ENCODE results near the gene INHBA. TPM values are rescaled to one million over a fixed set of nuclear protein-coding genes. Genes with fewer than 3 reads are reported as not detected.

Gene INHBA
- total RNA-seq, 4 donors from 2014 or later = 0.85 to 5.3 (median 1.4) TPM; not detected in 1

GRCh38 chr7:41656366-41656765 is 46.5 kb downstream of the INHBA start:
- intact Hi-C loops (cut with DNase I) = no loop called here
- Histone ChIP-seq H3K27me3 (peaks cover 0 to 12% (median 0%) of the 10 kb centered on the region in 4 donors), H3K27ac (no peak overlapping the region), H3K4me1 (no peaks in the 10 kb centered on the region), H3K36me3 (no peaks in the 10 kb centered on the region), H3K4me3 (no peak overlapping the region), H3K9me3 (no peaks in the 10 kb centered on the region)
- no peak for DNase-seq
- 19 to 23% methylated on average over 4 of the region's 4 CpGs for WGBS, 2 donors
- TF ChIP-seq, protein P1, sequence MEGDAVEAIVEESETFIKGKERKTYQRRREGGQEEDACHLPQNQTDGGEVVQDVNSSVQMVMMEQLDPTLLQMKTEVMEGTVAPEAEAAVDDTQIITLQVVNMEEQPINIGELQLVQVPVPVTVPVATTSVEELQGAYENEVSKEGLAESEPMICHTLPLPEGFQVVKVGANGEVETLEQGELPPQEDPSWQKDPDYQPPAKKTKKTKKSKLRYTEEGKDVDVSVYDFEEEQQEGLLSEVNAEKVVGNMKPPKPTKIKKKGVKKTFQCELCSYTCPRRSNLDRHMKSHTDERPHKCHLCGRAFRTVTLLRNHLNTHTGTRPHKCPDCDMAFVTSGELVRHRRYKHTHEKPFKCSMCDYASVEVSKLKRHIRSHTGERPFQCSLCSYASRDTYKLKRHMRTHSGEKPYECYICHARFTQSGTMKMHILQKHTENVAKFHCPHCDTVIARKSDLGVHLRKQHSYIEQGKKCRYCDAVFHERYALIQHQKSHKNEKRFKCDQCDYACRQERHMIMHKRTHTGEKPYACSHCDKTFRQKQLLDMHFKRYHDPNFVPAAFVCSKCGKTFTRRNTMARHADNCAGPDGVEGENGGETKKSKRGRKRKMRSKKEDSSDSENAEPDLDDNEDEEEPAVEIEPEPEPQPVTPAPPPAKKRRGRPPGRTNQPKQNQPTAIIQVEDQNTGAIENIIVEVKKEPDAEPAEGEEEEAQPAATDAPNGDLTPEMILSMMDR (IDR thresholded peaks at IDR 0.05) = no peak
- no peak for TF ChIP-seq POLR2A (IDR thresholded peaks at IDR 0.05)

GRCh38 chr7:41655426-41655825 is 47.5 kb downstream of the INHBA start:
- 19 to 28% methylated on average over 2 of the region's 2 CpGs for WGBS, 2 donors
- DNase-seq = no peak
- Histone ChIP-seq H3K4me1 (no peaks in the 10 kb centered on the region), H3K36me3 (no peaks in the 10 kb centered on the region), H3K27ac (no peak overlapping the region), H3K9me3 (no peaks in the 10 kb centered on the region), H3K27me3 (peaks cover 0 to 12% (median 0%) of the 10 kb centered on the region in 4 donors), H3K4me3 (no peak overlapping the region)
- intact Hi-C loops (cut with DNase I) = no loop called here
- TF ChIP-seq POLR2A (IDR thresholded peaks at IDR 0.05) = no peak
- TF ChIP-seq, protein P1 (IDR thresholded peaks at IDR 0.05) = no peak

GRCh38 chr7:41652267-41652666 is 50.6 kb downstream of the INHBA start:
- TF ChIP-seq POLR2A (IDR thresholded peaks at IDR 0.05) = no peak
- TF ChIP-seq, protein P1 (IDR thresholded peaks at IDR 0.05) = no peak
- intact Hi-C loops (cut with DNase I) = no loop called here
- no peak for DNase-seq
- no peaks in the 10 kb centered on the region for H3K4me1 ChIP-seq
- no peak overlapping the region for H3K4me3 ChIP-seq
- no peaks in the 10 kb centered on the region for H3K9me3 ChIP-seq
- H3K27me3 ChIP-seq = peaks cover 0 to 9% (median 0%) of the 10 kb centered on the region in 4 donors
- H3K27ac ChIP-seq = no peak overlapping the region
- WGBS, 2 donors = 50 to 68% methylated on average over 1 of the region's 1 CpG
- no peaks in the 10 kb centered on the region for H3K36me3 ChIP-seq

DNA sequence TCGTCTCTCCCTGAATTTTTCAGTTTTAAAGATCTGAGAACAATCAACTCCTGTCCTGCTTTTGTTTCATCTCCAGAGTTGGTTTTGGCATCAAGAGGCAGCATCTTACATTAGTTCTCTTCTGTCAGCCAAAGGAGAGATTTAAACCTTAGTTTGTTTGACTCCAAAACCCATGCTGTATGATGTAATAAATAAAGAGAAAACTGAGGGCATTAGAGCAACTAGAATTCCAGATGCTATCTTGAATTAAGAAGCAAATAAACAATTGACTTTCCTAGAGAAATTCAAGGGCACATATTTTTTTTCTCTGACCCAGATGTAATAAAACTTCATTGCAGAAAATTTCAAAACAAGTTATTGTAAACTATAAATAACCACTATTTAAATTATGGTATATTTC is 54.4 kb downstream of the INHBA start:
- no peak overlapping the region for H3K27ac ChIP-seq
- H3K4me3 ChIP-seq = no peak overlapping the region
- H3K4me1 ChIP-seq = no peaks in the 10 kb centered on the region
- DNase-seq = no peak
- no peaks in the 10 kb centered on the region for H3K36me3 ChIP-seq
- TF ChIP-seq, protein P1 (IDR thresholded peaks at IDR 0.05) = no peak
- intact Hi-C loops (cut with DNase I) = no loop called here
- H3K9me3 ChIP-seq = no peaks in the 10 kb centered on the region
- peaks cover 0 to 1% (median 0%) of the 10 kb centered on the region in 4 donors for H3K27me3 ChIP-seq
- 57% methylated on average over 1 of the region's 1 CpG for WGBS, 2 donors

DNA sequence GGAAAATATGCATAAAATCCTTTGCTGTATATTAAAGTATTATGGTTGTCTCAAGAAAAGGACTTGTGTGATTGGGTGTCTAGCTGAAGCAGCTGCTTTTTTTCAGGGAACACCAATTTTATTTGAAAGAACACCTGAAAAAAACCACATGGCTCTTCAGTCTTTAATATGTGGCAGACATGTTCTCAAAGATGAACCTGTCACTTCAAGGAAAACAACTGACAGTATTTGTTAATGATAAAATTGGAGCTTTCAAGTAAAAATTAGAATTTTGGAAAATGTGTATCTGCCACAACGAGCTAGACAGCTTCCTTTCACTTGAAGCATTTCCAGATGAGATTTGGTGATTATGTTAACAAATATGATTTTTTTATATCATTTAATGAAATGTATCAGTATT is 59.3 kb downstream of the INHBA start:
- Histone ChIP-seq H3K36me3 (no peaks in the 10 kb centered on the region), H3K9me3 (no peaks in the 10 kb centered on the region), H3K27ac (no peak overlapping the region), H3K4me3 (no peak overlapping the region), H3K27me3 (no peaks in the 10 kb centered on the region), H3K4me1 (no peaks in the 10 kb centered on the region)
- TF ChIP-seq, protein P1 (IDR thresholded peaks at IDR 0.05) = no peak
- TF ChIP-seq POLR2A (IDR thresholded peaks at IDR 0.05) = no peak
- intact Hi-C loops (cut with DNase I) = no loop called here
- WGBS, 2 donors = 37 to 44% methylated on average over 1 of the region's 1 CpG
- no peak for DNase-seq
